SJSA1 (cell line): ENCODE data around the gene LRP1. TPM values are rescaled to one million over a fixed set of nuclear protein-coding genes. Genes with fewer than 3 reads are reported as not detected.

ENCODE experiments used
- DNase-seq, 2 experiments: peaks; one replicate each; pipeline ENCODE4 v3.0.0-alpha.2; 2015 to 2020; ENCODE audit warnings: low spot score in 2 of 2, low read depth in 1 of 2
- H3K27ac ChIP-seq: fragments of 250-450 bp; sonication (Bioruptor Pico); 2 replicates; pipeline ENCODE4 v1.5.1; 2020; ENCODE audit warnings: mild to moderate bottlenecking, moderate library complexity
- H3K27me3 ChIP-seq: fragments of 250-450 bp; sonication (Bioruptor Pico); replicated peaks from 2 replicates; pipeline ENCODE4 v1.5.1; 2020; ENCODE audit warnings: mild to moderate bottlenecking, moderate library complexity
- H3K36me3 ChIP-seq: fragments of 250-450 bp; sonication (Bioruptor Pico); 2 replicates; pipeline ENCODE4 v1.5.1; 2020; ENCODE audit warnings: mild to moderate bottlenecking
- H3K4me1 ChIP-seq: fragments of 250-450 bp; sonication (Bioruptor Pico); replicated peaks from 2 replicates; pipeline ENCODE4 v1.6.1; 2021; ENCODE audit warnings: mild to moderate bottlenecking
- H3K4me3 ChIP-seq: fragments of 250-450 bp; sonication (Bioruptor Pico); 2 replicates; pipeline ENCODE4 v1.5.1; 2020; ENCODE audit warnings: mild to moderate bottlenecking
- H3K9me3 ChIP-seq: fragments of 250-450 bp; sonication (Bioruptor Pico); replicated peaks from 2 replicates; pipeline ENCODE4 v1.5.1; 2020; ENCODE audit warnings: mild to moderate bottlenecking
- total RNA-seq: library from RNA; depleted of rRNA; stranded (reverse); fragments of >200 nt; shearing (Covaris generic); gene quantifications from 2 replicates; pipeline ENCODE4 v1.2.3, GENCODE V29; 2014

LRP1 gene
- total RNA-seq, 1 experiment from 2014 or later, result 33.3 TPM

GRCh38 chr12:57213763-57214397, 85.6 kb downstream of the LRP1 start:
- Histone ChIP-seq H3K4me1 (peaks cover 32% of the 10 kb centered on the region), H3K9me3 (no peaks in the 10 kb centered on the region; the same call in 1 of the 2 replicates), H3K36me3 (peaks cover 44% of the 10 kb centered on the region), H3K4me3 (no peak overlapping the region), H3K27ac (no peak overlapping the region), H3K27me3 (peaks cover 43% of the 10 kb centered on the region)
- DNase-seq, result peak in 1 of 2 experiments; percentile 49

DNA sequence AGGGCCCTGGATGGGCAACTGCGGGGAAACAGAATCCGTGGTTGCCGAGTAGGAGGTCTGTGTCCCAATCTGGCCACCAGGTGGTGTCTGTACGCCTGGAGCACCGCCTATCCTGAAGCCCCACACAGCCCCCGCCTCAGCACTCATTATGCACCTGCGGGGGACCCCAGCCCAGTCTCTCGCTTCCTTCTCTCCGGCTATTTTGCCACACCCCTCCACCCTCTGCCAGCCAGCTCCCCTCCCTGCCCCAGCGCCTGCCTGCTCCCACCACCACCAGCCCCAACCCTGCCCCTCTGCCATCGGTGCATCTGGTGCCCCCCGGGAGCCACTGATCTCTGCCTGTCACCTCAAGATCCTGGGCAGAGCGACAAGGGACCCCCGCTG, 86.1 kb downstream of the LRP1 start:
- Histone ChIP-seq H3K4me3 (no peak overlapping the region), H3K4me1 (peaks cover 32% of the 10 kb centered on the region), H3K27ac (no peak overlapping the region), H3K9me3 (no peaks in the 10 kb centered on the region; the same call in 1 of the 2 replicates), H3K27me3 (peaks cover 49% of the 10 kb centered on the region), H3K36me3 (peaks cover 39% of the 10 kb centered on the region)
- DNase-seq, result peak in 1 of 2 experiments; percentile 68

GRCh38 chr12:57215065-57215464, 86.8 kb downstream of the LRP1 start:
- Histone ChIP-seq H3K4me3 (no peak overlapping the region), H3K27ac (no peak overlapping the region), H3K9me3 (no peaks in the 10 kb centered on the region; the same call in 1 of the 2 replicates), H3K27me3 (peaks cover 55% of the 10 kb centered on the region), H3K4me1 (peaks cover 32% of the 10 kb centered on the region), H3K36me3 (peaks cover 32% of the 10 kb centered on the region)
- no peak for DNase-seq

GRCh38 chr12:57215668-57216013, 87.4 kb downstream of the LRP1 start:
- no peaks in the 10 kb centered on the region; the same call in 1 of the 2 replicates for H3K9me3 ChIP-seq

GRCh38 chr12:57216014-57216911, 88.0 kb downstream of the LRP1 start, which contains the start of gene NXPH4:
NXPH4 (plus strand) TSS chr12:57216794; CDS start chr12:57216970, 176 bp downstream.
- Histone ChIP-seq H3K27ac (no peak within 1 kb of the TSS), H3K27me3 (peaks cover 67% of the 10 kb centered on the region), H3K4me3 (peak within 1 kb of the TSS; percentile 36), H3K36me3 (peaks cover 23% of the 10 kb centered on the region), H3K4me1 (peaks cover 32% of the 10 kb centered on the region), H3K9me3 (no peaks in the 10 kb centered on the region; the same call in 1 of the 2 replicates)
- DNase-seq, result no peak

More at GRCh38 chr12:57215668-57216013, 87.4 kb downstream of the LRP1 start:
- peaks cover 28% of the 10 kb centered on the region for H3K36me3 ChIP-seq
- peaks cover 61% of the 10 kb centered on the region for H3K27me3 ChIP-seq
- H3K27ac ChIP-seq, result no peak overlapping the region
- DNase-seq, result no peak
- H3K4me3 ChIP-seq, result no peak overlapping the region
- peaks cover 32% of the 10 kb centered on the region for H3K4me1 ChIP-seq

GRCh38 chr12:57216921-57217879, 88.9 kb downstream of the LRP1 start:
- H3K27me3 ChIP-seq, result peaks cover 76% of the 10 kb centered on the region
- H3K4me1 ChIP-seq, result peaks cover 32% of the 10 kb centered on the region
- H3K9me3 ChIP-seq, result no peaks in the 10 kb centered on the region; the same call in 1 of the 2 replicates
- H3K36me3 ChIP-seq, result peaks cover 16% of the 10 kb centered on the region
- H3K4me3 ChIP-seq, result peak overlapping the region; percentile 36
- H3K27ac ChIP-seq, result no peak overlapping the region
- no peak for DNase-seq

- H3K4me3 ChIP-seq, result no peak overlapping the region
Measured at GRCh38 chr12:57218030-57218853, 90.0 kb downstream of the LRP1 start.

DNA sequence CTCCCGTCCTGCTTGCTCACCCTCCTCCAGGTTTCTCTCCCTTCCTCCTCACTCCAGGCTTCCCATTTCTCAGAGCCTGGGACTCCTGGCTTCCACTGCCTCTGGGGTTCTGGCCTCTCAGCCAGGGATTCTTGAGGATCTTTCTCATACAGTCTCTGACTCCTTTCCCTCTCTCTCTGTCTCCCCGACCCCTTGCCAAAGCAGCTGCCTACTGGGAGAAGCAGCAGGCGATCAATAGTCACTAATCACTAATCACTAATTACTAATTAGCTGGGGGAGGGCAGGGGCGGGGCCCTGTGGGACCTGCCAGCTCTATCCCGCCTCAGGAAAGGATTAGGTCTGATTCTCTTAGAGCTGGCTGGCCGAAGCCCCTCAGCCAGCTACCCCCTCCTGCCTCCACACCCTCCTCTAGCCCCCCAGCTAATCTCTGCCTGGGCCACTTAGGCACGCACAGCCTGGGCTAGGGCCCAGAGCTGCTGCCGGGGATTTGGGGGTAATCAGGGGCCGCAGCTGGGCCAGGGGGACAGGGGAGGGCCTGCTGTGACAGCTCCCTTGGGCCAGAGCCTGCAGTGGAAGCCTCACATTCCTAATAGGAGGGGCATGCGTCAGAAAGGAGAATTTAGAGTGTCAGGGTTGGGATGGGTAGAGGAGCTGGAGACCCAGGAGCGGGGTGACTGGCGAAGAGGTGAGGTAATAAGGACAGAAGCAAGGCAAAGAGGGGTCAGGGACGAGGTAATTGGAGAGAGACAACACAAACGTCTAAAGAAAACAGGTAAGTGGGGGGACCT, 91.1 kb downstream of the LRP1 start:
- H3K36me3 ChIP-seq, result no peaks in the 10 kb centered on the region
- no peaks in the 10 kb centered on the region; the same call in 1 of the 2 replicates for H3K9me3 ChIP-seq
- no peak for DNase-seq
- H3K27ac ChIP-seq, result no peak overlapping the region
- no peak overlapping the region for H3K4me3 ChIP-seq
- H3K27me3 ChIP-seq, result peaks cover 74% of the 10 kb centered on the region
- peaks cover 23% of the 10 kb centered on the region for H3K4me1 ChIP-seq

More at GRCh38 chr12:57218030-57218853, 90.0 kb downstream of the LRP1 start:
- Histone ChIP-seq H3K27ac (no peak overlapping the region), H3K27me3 (peaks cover 76% of the 10 kb centered on the region), H3K36me3 (0 out of 2 replicates have a peak, but pooled peaks cover 8% of the 10 kb centered on the region), H3K4me1 (peaks cover 28% of the 10 kb centered on the region), H3K9me3 (no peaks in the 10 kb centered on the region; the same call in 1 of the 2 replicates)
- DNase-seq, result no peak

- Histone ChIP-seq H3K9me3 (no peaks in the 10 kb centered on the region; the same call in 1 of the 2 replicates), H3K4me3 (no peak overlapping the region), H3K36me3 (no peaks in the 10 kb centered on the region), H3K4me1 (peaks cover 23% of the 10 kb centered on the region), H3K27me3 (peaks cover 66% of the 10 kb centered on the region), H3K27ac (no peak overlapping the region)
- no peak for DNase-seq
Measured at GRCh38 chr12:57219993-57220754, 91.9 kb downstream of the LRP1 start.

- Histone ChIP-seq H3K36me3 (no peaks in the 10 kb centered on the region), H3K27ac (no peak overlapping the region), H3K4me3 (no peak overlapping the region), H3K4me1 (peaks cover 17% of the 10 kb centered on the region), H3K27me3 (peaks cover 60% of the 10 kb centered on the region), H3K9me3 (no peaks in the 10 kb centered on the region; the same call in 1 of the 2 replicates)
- DNase-seq, result no peak
Measured at GRCh38 chr12:57220770-57221168, 92.5 kb downstream of the LRP1 start.

DNA sequence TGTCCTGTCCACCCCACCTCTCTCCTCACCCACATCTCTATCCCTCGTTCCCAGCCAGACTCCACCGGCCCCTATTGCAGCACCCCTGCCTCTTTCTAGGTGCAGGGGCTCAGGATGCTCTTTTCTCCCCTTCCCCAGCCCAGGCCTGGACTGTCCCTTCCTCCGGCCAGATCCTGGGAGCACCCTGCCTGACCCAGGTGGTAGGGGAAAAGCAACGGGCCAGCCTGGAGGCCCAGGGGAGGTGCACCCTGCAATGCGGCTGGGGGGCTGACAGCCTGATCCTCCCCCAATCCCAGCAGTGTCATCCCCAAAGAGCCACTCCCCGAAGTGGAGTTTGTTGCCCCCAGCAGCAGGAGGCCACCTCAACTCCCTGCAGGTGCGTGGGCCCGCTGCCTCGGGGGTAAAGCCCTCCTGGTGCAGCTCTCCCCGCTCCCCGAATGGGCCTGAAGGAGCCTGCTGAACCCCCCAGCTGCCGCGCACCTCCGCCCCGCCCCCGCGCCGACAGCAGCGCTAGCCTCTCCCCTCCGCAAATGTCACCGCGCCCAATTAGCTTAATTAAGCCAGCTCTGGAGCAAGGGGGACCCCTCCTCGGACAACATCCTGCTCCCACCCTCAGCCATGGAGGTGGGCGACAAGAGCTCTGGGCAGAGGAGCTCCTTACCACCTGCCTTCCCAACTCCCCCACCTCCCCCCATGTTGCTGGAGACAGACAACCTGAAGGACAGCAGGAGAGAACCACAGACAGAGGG, 93.1 kb downstream of the LRP1 start:
- H3K9me3 ChIP-seq, result no peaks in the 10 kb centered on the region; the same call in 1 of the 2 replicates
- no peak overlapping the region for H3K27ac ChIP-seq
- H3K36me3 ChIP-seq, result no peaks in the 10 kb centered on the region
- no peak overlapping the region for H3K4me3 ChIP-seq
- H3K27me3 ChIP-seq, result peaks cover 54% of the 10 kb centered on the region
- H3K4me1 ChIP-seq, result peaks cover 12% of the 10 kb centered on the region
- no peak for DNase-seq
